Iris pigment epithelial cell (primary cell): ENCODE data around the gene MT3.

ENCODE experiments used
- DNase-seq: peaks from one replicate; pipeline ENCODE4 v3.0.0-alpha.2; 2011; ENCODE audit warnings: low read depth

Gene MT3

GRCh38 chr16:56589141-56590039 lies at the start of gene MT3:
TSS of gene MT3 (plus strand) at chr16:56589528. CDS start at chr16:56589591, 63 bp downstream.
- DNase-seq = no peak

- DNase-seq = no peak
Measured at GRCh38 chr16:56539656-56540055, 49.7 kb upstream of the MT3 start.

GRCh38 chr16:56542039-56542438 lies 47.3 kb upstream of the MT3 start:
- no peak for DNase-seq

GRCh38 chr16:56547120-56547948 lies 42.0 kb upstream of the MT3 start:
- peak; percentile 78 for DNase-seq

GRCh38 chr16:56547949-56548567 lies 41.3 kb upstream of the MT3 start:
- no peak for DNase-seq

GRCh38 chr16:56549161-56549560 lies 40.2 kb upstream of the MT3 start:
- no peak for DNase-seq

- peak; percentile 26 for DNase-seq
Measured at GRCh38 chr16:56549744-56550385, 39.5 kb upstream of the MT3 start.

- no peak for DNase-seq
Measured at GRCh38 chr16:56551796-56552738, 37.3 kb upstream of the MT3 start.

GRCh38 chr16:56554441-56554840 lies 34.9 kb upstream of the MT3 start:
- no peak for DNase-seq

- DNase-seq = peak; percentile 60
Measured at GRCh38 chr16:56558024-56558747, 31.1 kb upstream of the MT3 start.

GRCh38 chr16:56559109-56559508 lies 30.2 kb upstream of the MT3 start:
- no peak for DNase-seq

- no peak for DNase-seq
Measured at GRCh38 chr16:56560447-56560846, 28.9 kb upstream of the MT3 start.

GRCh38 chr16:56561126-56561525 lies 28.2 kb upstream of the MT3 start:
- no peak for DNase-seq

GRCh38 chr16:56564793-56565477 lies 24.4 kb upstream of the MT3 start, which contains the start of gene MT4:
TSS of gene MT4 (plus strand) at chr16:56565073. CDS start at chr16:56565129, 56 bp downstream.
- DNase-seq = no peak

GRCh38 chr16:56569971-56570370 lies 19.4 kb upstream of the MT3 start:
- DNase-seq = no peak

GRCh38 chr16:56571525-56571924 lies 17.8 kb upstream of the MT3 start:
- DNase-seq = no peak

GRCh38 chr16:56574625-56575024 lies 14.7 kb upstream of the MT3 start:
- no peak for DNase-seq

- peak; percentile 66 for DNase-seq
Measured at GRCh38 chr16:56576585-56577299, 12.6 kb upstream of the MT3 start.

GRCh38 chr16:56577300-56577625 lies 12.1 kb upstream of the MT3 start:
- no peak for DNase-seq
